NCI-H345 treated with DMSO at 0.1 percent for 48 hours (cell line): ENCODE results near the gene CMTM1.
"Not testable (repeated sequence)": the region's sequence is repeated elsewhere in the genome, so short reads cannot be mapped to it uniquely, and the experiment has no call there.

Experiments used
- DNase-seq: peaks from one replicate; lab custom pipeline; 2025; ENCODE audit not compliant: unreplicated experiment; lab: John Stamatoyannopoulos, UW

CMTM1 gene

DNA sequence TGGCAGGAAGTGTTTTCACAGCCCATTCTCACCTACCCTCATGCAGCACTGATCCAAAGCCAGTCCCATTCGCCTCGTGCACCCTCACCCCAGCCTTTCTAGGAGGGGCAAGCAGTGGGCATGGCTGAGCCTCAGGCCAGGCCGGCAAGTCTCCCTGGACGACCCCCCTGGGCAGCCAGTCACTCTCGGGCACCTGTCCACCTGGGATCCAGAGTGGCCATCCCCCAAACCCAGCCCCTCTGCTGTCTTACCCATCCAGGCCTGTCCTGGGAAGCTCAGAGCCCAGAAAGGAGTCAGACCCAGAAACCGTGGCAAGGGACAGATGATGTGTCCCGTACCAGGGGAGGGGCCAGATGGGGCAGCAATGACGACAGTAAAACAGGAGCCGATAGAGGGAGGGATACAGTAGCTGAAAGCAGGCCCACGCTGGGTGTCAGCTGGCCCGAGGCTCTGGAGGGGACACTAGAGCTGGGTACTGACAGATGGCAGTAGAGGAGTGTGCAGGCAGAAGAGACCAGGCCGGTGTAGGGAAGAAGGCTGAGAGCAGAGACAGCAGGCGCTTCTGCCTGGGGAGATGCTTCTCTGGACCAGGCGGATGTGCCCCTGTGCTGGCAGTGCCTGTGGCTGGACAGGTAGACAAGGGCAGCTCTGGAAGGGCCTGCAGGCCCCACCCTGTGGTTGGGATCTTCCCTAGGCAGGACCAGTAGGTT lies 44.0 kb downstream of the CMTM1 start:
- no peak for DNase-seq

DNA sequence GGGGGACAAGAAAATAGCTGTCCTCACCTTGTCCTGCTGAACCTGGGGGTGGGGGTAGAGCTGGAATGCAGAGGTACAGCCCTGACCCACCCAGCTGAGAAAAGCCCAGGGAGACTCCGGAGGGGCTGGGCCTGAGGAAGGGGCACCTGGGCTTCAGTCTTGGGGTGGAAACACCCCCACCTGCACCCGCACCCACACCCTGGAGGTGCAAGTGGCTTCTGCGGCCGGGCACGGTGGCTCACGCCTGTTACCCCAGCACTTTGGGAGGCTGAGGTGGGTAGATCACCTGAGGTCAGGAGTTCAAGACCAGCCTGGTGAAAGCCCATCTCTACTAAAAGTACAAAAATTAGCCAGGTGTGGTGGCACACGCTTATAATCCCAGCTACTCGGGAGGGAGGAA lies 45.7 kb downstream of the CMTM1 start:
- not testable (repeated sequence) for DNase-seq

DNA sequence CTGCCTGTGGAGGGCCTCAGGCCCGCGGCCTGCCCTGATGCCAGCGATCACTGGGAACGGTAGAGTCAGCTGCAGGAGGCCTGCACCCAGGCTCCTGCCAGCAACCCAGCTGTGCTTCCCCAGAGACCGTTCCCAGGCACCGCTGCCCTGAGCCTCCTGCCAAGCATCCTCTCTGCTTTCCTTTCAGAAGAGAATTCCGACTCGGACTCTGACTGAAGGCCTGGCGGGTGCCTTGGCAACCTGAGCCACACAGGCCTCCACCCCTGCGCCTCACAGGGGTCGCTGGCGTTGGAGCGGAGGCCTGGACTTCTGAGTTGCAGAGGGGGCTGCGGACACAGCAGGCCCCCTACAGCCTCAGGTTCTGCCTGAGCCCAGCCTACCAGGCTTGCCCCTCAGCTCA lies 46.2 kb downstream of the CMTM1 start:
- no peak for DNase-seq

DNA sequence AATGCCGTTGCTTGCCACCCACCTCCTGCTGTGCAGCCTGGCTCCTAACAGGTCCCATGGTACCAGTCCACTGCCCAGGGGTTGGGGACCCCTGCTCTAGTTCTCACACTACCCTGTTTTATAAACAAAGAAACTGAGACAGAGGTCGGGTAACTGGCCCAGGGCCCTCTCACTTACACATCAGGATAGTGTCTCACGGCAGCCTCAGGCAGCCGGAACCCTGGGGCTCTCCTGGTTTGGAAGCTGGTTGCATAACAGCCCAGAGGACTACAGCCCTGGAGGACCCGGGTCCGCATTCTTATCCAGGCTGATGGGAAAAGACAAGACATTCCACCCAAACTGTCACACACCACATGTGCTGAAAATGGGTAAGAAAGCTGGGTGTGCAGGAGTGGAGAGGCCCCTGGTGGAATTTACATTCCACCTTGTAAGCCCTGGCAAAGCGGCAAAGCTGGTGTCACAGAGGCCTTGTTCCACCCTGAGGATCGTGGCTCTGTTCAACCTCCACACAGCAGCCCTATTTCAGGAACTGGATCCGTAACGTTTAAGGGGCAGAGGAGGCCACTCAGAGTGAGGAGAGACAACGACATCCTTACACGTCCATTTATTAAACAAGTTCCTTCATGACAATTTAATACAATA lies 48.0 kb downstream of the CMTM1 start:
- DNase-seq: no peak

- DNase-seq: no peak
Measured at GRCh38 chr16:66616169-66616568, 49.9 kb downstream of the CMTM1 start.

- DNase-seq: no peak
Measured at GRCh38 chr16:66616592-66616991, 50.4 kb downstream of the CMTM1 start.

- no peak for DNase-seq
Measured at GRCh38 chr16:66617010-66617434, 50.8 kb downstream of the CMTM1 start.

GRCh38 chr16:66617728-66618127 lies 51.5 kb downstream of the CMTM1 start:
- DNase-seq: no peak

DNA sequence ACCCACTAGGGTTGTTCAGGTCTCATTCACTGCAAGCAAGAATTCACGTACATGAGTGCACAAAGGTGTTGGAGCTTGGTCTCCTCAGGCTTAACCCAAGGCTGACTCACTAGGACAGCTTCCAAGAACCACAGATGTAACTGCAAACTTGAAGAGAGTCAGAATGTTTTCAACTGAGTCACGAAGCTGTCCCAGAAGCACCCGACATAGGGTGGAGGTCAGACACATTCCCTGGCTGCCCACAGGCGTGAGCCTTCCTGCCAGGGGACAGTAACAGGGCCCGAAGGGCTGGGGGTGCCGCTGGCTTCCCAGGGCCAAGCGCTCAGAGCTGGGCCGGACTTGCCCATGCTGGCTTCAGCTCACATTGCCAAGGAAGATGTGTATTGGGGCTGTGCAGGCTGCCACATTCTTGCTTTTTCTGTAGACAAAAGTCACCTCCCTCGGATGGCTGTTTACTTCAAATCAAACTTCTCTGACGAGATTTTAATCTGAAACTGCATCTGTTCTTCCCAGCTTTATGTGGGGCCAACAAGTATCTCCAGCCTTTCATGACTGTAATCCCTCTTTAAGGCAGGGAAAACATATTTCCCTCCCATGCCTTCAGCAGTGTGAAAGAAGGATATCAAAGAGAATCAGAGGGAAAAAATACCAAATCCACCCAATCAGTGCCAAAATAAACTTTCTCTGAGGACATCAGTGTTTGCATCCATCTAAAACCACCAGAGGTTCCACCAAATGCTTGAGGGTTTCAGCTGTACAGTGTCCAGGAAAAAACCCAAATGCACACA lies 52.5 kb downstream of the CMTM1 start:
- no peak for DNase-seq

DNA sequence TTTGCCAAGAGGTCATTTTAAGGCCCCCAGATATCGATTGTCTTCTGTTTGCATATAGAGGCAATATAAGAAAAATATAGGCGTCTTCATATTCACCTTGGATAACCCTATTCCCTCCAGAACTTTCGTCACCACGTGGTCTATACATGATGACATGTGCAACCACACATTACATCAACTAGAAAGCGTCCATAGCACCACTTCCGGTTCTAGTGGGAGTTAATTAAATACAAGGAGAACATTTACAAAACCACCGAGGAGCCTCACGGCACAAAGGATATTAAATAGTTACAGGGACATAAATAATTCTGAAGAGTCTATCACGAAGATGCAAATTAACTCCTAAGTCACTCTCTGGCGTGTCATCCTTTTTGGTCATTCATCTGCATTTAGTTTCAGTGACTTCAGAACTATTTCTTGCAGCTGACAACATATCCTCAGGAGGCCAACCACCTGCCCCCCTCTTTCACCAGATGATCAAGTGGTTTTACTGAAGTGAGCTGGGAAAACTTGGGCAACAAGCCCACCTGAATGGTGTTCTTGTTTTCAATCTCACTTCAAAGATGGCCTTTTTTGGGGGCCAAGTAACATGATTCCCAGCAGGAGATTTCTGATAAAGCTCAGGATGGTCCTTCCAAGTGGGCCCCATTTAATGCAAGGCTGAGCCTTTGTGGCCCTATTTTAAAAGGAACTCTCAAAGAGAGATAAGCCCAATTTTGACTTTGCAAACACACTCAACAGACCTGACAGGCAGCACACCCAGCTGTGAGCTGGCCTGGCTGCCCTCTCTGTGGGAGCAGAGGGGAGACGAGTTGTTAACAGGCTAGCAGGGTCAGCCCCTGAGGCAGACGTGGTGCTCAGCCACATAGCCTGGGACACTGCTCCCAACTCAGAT lies 53.5 kb downstream of the CMTM1 start:
- DNase-seq: no peak

DNA sequence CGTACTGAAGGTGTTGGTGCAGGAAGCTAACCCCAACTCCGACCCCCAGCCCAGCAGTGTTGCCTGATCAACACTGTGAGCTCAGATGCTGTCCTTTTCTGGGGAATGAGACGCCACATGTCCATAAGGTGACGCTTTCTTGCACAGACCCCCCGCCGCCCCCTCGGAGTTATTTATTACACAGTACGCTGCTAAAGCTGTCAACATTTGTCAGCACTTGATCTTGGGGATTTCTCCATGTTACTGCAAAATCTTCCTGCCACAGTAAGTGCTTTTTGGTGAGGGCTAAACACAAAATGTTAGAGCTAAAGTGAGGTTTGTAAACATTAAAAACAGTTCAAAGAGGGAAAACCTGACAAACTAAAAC lies 54.2 kb downstream of the CMTM1 start:
- no peak for DNase-seq

- no peak for DNase-seq
Measured at GRCh38 chr16:66621973-66622372, 55.7 kb downstream of the CMTM1 start.

- no peak for DNase-seq
Measured at GRCh38 chr16:66622863-66623262, 56.6 kb downstream of the CMTM1 start.

DNA sequence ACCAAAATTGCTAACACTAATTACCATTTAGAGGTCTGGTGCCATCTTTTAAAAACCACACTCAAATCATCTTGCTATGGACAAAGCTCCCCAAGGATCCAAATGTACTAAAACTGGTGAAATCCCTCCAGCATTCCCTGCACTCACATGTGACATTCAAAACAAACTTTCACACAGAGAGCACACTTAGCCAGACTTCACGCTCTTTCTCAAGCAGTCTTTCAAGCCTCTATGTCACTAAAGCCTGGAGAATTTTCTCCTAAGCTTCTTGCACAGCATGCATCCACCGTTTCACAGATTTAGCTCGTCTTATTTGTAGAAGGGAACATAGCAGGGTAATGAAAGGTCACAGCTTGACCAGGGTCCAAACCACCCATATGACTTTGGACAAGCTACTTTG lies 57.5 kb downstream of the CMTM1 start:
- no peak for DNase-seq

- DNase-seq: not testable (repeated sequence)
Measured at GRCh38 chr16:66627611-66628378, 61.6 kb downstream of the CMTM1 start.
